Prostate gland (tissue), 2 donors: Measurements from ENCODE around the gene HIVEP3.

Experiments used
- POLR2A ChIP-seq: fragments of 450-650 bp; IDR thresholded peaks from one replicate; pipeline ENCODE4 v1.6.1; 2016; ENCODE audit warnings: antibody characterized with exemption, mild to moderate bottlenecking
- POLR2AphosphoS5 ChIP-seq: sonication (generic); formaldehyde crosslinking; IDR thresholded peaks from one replicate; pipeline ENCODE4 v1.6.1; 2017; ENCODE audit warnings: antibody characterized with exemption
- TF ChIP-seq, protein P1 (sequence below), 4 experiments: fragments of 200-600 bp in 2 of 4; fragments of 450-650 bp in 2 of 4; sonication (generic) in 2 of 4; IDR thresholded peaks; 1 replicate in 3 of 4; 2 replicates in 1 of 4; pipeline ENCODE4 v1.5.1; 2016 to 2019; ENCODE audit warnings: antibody characterized with exemption in 4 of 4, mild to moderate bottlenecking in 2 of 4, moderate library complexity in 2 of 4

DNA sequence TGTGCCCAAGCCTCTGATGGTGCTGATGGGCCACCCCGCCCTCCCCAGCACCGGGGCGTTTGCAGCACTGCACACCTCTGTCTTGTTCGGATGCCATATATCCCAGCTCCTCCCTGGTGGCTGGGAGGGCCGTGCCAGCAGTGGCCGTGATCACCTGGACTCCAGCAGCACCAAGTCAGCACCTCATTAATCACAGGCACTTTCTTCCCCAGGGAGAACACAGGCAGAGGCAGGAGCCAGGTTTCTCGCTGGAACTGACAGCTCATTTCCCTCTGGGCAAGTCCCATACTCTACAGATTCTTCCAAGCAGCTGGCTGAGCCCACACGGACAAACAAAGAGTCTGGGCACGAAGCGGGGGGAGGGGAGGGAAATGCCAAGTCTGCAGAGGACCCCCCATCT, 292.6 kb downstream of the HIVEP3 start:
- no peak for TF ChIP-seq POLR2A
- TF ChIP-seq, protein P1, sequence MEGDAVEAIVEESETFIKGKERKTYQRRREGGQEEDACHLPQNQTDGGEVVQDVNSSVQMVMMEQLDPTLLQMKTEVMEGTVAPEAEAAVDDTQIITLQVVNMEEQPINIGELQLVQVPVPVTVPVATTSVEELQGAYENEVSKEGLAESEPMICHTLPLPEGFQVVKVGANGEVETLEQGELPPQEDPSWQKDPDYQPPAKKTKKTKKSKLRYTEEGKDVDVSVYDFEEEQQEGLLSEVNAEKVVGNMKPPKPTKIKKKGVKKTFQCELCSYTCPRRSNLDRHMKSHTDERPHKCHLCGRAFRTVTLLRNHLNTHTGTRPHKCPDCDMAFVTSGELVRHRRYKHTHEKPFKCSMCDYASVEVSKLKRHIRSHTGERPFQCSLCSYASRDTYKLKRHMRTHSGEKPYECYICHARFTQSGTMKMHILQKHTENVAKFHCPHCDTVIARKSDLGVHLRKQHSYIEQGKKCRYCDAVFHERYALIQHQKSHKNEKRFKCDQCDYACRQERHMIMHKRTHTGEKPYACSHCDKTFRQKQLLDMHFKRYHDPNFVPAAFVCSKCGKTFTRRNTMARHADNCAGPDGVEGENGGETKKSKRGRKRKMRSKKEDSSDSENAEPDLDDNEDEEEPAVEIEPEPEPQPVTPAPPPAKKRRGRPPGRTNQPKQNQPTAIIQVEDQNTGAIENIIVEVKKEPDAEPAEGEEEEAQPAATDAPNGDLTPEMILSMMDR (IDR thresholded peaks at IDR 0.05) = no peak
- TF ChIP-seq POLR2AphosphoS5 = no peak
